AG08395 (cell line): Measurements from ENCODE around the gene KCTD5.
"Not testable (repeated sequence)": the region's sequence is repeated elsewhere in the genome, so short reads cannot be mapped to it uniquely, and the experiment has no call there.

Experiments used
- DNase-seq: peaks from one replicate; pipeline ENCODE4 v3.0.0; 2012; ENCODE audit warnings: mixed read lengths, low spot score

Gene KCTD5, protein sequence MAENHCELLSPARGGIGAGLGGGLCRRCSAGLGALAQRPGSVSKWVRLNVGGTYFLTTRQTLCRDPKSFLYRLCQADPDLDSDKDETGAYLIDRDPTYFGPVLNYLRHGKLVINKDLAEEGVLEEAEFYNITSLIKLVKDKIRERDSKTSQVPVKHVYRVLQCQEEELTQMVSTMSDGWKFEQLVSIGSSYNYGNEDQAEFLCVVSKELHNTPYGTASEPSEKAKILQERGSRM

DNA sequence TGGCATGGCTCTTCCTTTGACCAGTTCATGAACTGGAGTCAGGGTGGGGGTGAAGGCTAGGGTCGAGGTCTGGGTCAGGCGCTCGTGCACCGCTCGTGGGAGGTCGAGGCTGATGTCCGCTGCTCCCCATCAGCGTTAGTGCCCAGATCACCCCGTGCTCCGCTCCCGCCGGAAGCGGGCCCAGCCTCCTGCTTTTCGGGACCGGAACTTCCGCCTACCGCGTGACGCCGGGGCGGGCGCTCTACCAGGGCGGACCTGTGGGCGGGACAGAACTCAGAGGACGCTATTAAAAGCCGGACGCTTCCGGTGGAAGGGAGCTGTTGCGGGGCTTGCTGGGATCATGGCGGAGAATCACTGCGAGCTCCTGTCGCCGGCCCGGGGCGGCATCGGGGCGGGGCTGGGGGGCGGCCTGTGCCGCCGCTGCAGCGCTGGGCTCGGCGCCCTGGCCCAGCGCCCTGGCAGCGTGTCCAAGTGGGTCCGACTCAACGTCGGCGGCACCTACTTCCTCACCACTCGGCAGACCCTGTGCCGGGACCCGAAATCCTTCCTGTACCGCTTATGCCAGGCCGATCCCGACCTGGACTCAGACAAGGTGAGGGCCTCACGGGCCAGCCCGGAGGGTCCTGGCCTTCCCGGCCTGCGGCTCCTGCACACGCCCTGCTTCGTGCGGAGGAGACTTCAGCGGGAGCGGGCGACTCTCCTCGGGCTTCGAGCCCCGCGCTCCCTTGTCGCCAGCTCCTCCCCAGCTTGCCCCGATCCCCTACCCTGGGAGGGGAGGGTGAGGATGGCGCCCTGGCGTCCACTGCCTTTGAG is at the start of gene KCTD5:
KCTD5 (plus strand) TSS at position 315 of the 813 bp plus-strand sequence; CDS start at position 341, 26 bp downstream.
- DNase-seq: peak; percentile 97

DNA sequence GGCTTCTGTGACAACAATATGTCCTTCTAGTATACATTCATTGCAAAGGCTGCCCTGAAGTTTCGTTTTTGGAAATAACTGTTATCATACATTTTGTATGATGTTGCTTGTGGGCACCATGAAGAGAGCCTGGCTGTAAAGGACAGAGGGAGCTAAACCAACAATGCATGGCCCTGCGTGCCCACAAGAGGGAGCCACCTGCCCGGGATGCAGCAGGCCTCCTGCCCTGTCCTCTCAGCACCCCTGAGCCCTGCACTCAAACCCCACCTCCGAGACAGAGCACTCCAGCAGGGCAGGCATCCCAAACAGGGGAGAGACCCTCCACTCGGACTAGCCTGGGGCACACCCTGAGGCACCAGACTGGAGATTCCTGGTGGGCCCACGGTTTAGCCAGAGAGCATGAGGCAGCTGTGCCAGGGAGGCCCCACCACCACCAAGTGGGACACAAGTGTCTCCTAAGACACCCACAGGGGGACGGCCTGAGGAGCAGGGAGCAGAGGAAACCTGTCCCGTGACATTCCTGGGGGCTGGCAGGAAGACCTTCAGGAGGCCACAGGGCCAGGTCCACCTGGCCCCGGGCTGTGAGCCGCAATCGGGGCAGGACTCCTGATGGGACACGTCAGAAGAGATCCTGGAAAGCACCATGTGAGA is 43.1 kb upstream of the KCTD5 start:
- DNase-seq: not testable (repeated sequence)

DNA sequence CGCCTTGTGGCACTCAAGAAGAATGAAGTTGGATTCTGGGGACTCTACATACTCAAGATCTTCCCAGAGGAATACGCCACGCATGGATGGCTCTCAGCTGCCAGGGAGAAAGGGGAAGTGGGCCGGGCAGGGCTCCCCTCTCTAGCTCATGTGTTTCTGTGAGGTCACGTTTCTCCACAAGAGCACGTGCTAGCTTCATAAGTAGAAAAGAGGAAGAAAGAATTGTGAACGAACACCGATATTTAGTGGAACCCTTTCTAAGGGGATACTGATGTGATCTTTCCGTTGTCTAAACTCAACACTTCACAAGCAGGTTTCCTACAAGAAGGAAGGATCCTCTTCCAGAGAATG is 42.6 kb upstream of the KCTD5 start:
- not testable (repeated sequence) for DNase-seq

DNA sequence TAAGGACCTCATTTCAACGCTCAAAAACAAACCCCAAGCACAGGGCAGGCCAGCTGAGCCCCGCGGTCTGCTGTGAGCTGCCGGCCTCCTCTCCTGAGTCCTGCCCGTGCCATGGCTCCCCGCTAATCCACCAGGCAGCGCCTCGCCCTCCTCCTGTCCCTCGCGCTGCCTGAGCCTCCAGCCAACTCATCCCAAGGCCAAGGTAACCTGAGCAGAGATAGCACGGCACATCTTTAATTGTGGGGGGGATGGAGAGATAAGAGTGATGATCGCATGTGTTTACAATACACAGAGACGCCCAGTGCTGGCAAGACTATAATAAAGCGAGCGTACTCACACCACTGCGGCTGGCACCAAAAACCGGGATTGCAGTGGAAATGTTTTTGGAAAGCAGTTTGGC is 39.8 kb upstream of the KCTD5 start:
- DNase-seq: not testable (repeated sequence)

DNA sequence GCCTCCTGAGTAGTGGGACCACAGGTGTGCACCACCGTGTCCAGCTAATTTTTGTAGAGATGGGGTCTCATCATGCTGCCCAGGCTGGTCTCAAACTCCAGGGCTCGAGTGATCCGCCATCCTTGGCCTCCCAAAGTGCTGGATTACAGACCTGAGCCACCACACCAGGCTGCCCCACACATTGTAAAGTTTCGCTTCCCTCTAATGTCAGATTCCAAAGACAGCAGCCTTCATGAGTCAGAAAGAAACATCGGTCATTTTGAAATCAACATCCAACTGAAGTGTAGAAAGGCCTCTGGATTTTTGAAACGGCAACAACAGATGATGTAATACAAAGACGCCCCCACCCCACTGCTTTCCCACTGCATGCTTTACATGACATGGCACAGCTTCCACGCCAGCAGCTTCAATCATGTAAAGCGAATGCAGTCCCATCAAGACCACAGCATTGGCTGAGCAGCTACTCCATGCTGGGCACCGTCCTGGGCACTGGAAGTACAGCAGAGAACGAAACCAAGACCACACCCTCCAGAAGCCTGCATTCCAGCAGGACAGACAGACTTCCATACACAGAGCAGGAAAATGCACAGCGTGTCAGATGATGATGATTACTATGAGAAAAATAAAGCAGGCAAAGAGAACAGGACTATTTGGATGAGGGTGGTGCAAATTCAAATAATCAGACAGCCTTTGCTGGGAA is 37.4 kb upstream of the KCTD5 start:
- not testable (repeated sequence) for DNase-seq

DNA sequence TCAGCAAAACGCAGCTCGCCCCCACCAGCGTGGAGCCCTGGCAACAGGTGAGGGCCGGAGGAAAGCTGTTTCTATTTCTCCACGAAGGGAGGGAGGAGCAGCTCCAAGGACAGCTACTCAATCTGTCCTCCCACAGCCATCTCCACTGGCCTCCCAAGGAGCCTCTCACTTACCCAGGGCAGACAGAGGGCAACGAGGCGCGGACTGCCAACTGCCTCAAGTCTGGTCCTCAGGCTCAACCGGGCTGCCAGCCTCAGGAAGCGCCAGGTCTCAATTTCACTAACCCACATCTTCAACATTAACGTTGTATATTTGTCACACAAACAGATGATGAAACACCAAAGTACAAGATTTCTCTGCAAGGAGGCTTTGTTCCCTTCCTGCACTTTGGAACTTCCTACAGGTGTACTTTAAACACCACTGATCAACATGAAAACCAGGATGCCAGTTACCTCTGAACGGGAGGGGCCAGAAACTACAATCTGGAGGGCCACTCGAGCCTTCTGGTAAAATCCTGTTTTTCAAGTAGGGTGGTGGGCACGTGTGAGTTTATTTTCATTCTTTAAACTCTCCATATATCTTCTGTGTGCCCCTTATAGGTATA is 31.0 kb upstream of the KCTD5 start:
- DNase-seq: not testable (repeated sequence)

DNA sequence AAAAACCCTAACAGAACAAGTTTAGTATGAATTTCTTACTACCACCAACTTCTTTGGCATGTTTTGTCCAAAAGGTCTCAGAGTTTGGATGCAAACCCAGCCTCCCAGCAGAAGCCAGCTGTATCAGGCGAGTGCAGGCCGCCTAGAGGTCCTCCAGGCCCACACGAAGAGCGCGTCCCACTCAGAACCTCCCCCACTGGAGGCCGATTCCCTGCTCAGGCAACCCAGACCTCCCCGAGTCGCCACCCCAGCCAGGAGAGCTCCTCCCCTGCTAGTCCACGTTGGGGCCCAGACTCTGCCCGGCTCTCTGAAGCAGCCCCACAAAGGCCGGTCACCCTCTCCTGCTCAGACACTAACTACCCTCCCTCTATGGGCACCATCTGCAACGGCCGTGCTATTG is 28.4 kb upstream of the KCTD5 start:
- not testable (repeated sequence) for DNase-seq

DNA sequence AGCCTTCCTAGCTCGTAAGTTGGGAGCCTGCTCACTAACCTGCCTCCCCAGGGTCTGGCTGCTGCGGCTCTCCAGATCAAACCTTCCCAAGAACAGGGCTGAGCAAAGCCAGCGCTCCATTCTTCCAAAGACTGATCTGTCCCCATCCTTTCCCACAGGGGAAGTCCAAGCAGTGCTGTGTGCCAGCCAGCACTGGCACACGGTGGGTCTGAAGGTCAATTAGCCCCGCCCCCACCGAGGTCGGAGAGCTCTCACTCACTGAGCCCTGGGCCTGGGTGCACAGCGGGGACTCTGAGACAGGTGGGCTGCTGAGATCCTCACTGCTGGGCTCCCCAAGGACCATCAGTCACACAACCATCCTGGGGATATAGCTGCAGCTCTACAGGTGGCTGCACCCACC is 27.4 kb upstream of the KCTD5 start:
- not testable (repeated sequence) for DNase-seq

DNA sequence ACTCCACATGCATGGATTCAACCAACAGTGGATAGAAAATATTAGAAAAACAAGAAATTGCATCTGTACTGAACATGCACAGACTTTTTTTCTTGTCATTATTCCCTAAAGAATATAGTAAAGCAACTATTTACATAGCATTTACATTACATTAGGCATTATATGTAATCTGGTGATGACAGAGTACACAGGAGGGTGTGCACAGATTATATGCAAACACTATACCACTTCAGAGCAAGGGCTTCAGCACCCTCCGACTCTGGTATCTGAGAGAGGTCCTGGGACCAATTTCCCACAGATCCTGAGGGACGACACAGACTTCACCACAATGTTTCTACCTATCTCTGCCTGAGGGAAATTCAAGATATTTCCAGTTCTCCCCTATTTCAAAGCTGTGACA is 25.3 kb upstream of the KCTD5 start:
- no peak for DNase-seq

DNA sequence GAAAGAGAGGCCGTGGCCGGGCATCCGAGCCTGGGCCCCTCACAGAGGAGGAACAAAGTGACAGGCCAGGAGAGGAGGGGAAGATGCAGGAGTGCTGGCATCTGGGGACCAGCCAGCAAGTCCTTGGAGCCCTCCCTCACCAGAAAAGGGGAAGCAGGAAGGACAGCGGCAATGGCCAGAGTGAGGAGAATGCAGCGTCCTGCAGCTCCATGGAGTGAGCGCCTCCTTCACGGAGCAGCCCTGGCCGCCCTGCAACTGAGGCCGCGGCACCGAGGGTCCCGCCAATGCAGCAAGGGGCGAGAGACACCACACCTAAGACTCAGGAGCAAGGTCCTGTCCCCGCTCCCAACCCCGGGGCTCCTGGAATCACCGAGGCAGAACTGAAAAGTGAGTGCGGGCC is 24.5 kb upstream of the KCTD5 start:
- DNase-seq: not testable (repeated sequence)

DNA sequence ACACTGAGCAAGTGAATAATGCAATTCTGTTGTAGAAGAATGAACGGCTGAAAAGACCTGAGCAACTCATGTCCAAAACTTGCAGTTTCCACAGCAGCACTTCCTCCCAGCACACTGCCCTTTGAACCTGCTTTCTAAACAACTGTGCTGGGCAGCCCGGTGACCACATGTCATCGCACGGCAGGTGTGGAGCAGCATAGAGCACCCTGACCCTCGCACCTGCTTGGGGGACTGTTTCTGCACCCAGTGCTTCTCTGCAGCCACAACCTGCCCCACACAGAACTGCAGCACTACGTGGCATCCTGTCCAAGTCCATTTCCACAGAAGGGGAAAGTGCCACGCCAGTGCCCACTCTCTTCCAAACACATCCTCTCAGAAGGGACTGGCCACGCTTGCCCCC is 22.8 kb upstream of the KCTD5 start:
- DNase-seq: not testable (repeated sequence)

DNA sequence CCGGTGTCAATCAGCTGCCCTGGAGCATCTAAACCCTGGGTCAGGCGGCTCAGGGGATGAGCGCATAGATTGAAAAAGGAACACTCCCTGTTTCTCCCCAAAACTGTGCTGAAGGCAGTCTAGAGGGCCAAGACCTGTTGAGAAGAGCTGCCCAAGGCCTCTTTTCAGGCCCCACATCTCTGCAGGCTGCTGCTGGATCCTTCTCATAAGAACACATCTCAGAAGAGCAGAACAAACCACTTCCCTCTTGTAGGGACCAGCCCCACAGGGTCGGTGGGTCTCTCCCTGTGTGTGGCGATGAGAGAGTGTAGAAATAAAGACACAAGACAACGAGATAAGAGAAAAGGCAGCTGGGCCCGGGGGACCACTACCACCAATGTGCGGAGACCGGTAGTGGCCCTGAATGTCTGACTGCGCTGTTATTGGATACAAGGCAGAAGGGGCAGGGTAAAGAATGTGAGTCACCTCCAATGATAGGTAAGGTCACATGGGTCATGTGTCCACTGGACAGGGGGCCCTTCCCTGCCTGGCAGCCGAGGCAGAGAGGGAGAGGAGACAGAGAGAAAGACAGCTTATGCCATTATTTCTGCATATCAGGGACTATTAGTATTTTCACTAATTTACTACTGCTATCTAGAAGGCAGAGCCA is 22.2 kb upstream of the KCTD5 start:
- DNase-seq: not testable (repeated sequence)

DNA sequence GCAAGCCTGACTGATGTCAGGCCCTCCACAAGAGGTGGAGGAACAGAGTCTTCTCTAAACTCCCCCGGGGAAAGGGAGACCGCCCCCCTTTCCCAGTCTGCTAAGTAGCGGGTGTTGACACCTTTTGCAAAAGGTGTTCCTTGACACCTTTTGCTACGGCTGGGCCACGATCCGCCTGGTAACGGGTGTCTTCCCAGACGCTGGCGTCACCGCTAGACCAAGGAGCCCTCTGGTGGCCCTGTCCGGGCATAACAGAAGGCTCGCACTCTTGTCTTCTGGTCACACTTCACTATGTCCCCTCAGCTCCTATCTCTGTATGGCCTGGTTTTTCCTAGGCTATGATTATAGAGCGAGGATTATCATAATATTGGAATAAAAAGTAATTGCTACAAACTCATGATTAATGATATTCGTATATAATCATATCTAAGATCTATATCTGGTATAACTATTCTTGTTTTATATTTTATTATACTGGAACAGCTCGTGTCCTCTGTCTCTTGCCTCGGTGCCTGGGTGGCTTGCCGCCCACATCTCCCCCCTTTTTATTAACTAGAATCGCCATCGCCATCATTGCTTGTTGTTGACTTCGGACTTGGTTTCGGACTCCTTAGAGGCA is 21.5 kb upstream of the KCTD5 start:
- not testable (repeated sequence) for DNase-seq

DNA sequence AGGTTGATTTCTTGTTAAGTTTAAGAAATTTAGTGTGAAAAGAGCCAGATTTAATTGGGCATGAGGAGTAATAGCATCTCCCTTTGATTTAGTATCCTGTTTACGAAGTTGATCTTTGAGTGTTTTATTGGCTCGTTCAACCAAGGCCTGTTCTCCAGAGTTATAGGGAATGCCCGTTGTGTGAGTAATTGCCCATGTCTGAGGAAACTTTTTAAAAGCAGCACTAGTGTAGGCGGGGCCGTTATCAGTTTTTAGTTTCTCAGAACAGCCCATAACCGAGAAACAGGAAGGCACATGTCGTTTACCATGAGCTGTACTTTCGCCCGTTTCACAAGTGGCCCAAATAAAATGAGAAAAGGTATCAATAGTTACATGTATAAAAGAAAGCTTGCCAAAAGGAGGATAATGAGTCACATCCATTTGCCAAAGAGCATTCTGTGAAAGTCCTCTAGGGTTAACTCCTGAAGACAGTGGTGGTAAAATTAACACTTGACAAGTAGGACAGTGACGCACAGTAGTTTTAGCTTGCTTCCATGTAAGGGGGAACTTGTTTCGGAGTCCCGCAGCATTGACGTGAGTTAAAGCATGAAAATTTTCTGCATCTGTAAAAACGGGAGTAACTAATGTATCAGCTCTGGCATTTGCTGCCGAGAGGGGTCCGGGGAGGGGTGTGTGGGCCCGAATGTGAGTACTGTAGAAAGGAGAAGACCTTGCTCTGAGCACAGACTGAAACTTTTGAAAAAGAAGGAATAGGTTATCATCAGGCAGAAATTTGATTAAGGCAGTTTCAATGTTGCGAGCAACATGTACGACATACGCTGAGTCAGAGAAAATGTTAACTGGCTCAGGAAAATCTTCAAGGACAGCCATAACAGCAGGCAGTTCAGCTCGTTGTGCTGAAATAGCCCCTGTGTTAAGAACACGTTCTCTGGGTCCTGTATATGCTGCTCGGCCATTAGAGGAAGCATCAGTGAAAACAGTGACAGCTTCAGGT is 18.5 kb upstream of the KCTD5 start:
- DNase-seq: peak; percentile 14

DNA sequence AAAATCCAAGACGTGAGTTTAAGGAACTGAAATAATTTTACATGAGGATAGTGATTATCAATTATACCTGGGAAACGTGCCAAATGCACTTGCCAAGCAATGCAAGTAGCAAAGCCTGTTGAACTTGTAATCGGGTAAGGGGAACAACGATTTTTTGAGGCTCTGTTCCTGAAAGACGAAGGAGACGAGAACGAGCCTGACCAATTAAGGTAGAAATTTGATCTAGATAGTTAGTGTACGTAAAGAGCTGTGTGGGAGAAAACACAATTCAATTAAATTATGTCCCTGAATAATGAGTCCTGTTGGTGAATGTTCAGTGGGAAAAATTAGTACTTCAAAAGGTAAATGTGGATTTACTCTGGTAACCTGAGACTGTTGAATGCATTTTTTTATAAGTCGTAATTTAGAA is 17.7 kb upstream of the KCTD5 start:
- DNase-seq: no peak

DNA sequence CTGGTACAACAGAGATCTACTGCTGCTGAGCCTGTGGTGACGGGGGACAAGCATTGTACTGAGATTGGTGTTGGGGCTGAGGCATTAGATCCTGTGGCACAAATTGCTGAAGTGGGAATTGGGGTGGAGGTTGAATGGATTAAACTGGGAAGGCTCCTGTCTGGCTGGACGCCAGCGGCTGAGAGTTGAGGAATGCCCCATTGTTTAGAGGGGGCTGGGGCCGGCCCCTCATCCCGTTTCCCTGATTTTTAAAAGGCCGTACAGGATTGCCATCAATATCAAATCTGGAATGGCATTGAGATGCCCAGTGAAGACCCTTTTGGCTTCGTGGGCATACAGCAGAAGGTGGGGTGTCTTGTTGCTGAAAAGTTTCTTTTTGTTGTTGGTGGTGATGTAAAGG is 15.7 kb upstream of the KCTD5 start:
- DNase-seq: not testable (repeated sequence)

DNA sequence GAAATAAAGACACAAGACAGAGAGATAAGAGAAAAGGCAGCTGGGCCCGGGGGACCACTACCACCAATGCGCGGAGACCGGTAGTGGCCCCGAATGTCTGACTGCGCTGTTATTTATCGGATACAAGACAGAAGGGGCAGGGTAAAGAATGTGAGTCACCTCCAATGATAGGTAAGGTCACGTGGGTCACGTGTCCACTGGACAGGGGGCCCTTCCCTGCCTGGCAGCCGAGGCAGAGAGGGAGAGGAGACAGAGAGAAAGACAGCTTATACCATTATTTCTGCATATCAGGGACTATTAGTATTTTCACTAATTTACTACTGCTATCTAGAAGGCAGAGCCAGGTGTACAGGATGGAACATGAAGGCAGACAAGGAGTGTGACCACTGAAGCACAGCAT is 12.7 kb upstream of the KCTD5 start:
- not testable (repeated sequence) for DNase-seq

DNA sequence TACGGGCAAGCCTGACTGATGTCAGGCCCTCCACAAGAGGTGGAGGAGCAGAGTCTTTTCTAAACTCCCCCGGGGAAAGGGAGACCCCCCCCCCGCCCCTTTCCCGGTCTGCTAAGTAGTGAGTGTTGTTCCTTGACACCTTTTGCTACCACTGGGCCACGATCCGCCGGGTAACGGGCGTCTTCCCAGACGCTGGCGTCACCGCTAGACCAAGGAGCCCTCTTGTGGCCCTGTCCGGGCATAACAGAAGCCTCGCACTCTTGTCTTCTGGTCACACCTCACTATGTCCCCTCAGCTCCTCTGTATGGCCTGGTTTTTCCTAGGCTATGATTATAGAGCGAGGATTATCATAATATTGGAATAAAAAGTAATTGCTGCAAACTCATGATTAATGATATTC is 12.3 kb upstream of the KCTD5 start:
- peak; percentile 11 for DNase-seq

DNA sequence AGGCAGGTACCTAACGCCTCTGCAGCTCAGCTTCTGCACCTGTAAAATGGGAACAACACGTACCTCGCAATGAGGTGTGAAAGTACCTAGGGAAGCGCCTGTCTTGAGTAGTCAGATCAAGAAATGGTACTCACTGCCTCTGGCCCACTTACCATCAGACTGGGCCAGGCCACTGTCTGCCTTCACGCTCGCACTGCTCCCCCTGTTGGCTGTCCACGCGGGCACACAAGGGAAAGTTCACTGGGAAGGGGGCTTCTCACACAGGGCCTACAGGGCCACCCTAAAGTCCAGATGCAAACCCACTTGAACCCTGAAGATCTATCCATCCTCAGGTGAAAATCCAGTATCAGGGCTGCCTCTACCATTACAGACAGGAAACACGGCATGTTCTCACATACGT is 11.1 kb upstream of the KCTD5 start:
- not testable (repeated sequence) for DNase-seq

DNA sequence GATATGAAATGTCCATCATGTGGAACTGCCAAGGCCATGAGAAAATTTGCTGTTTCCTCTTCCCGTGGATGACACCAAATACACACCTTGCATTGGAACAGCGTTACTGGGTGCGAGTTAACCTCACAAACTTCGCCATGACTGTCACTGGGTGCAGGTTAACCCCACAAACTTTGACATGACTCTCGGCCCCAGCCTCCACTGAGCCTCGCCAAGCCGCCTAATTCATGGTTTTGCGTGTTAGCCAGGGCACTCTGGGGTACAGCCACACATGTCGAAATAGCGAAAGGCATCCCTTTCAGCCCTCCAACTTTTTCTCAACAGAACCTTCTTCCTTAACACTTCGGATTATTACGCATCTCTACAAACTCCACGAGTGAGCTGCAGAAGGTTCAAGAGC is 10.6 kb upstream of the KCTD5 start:
- DNase-seq: no peak
